HepG2 (cell line): ENCODE measurements around the gene GP1BA. TPM values are rescaled to one million over a fixed set of nuclear protein-coding genes. Genes with fewer than 3 reads are reported as not detected.

Source experiments
- CBX2 ChIP-seq, 2 experiments: fragments of 200-600 bp in 1 of 2; sonication (generic); formaldehyde crosslinking in 1 of 2; IDR thresholded peaks; 2 replicates each; pipeline versions ENCODE4 v1.7.0 to v1.8.1; 2018 to 2022; ENCODE audit warnings: low read depth in 2 of 2, low read length in 1 of 2, mild to moderate bottlenecking in 1 of 2, missing genetic modification reagents in 1 of 2
- FOXA1 ChIP-seq, 2 experiments: fragments of 450-650 bp in 1 of 2; sonication (generic) in 1 of 2; formaldehyde crosslinking in 1 of 2; IDR thresholded peaks; 2 replicates each; pipeline versions ENCODE4 v1.4.0 to v1.6.1; 2016 to 2020; ENCODE audit warnings: missing genetic modification reagents in 1 of 2
- KLF9 ChIP-seq: IDR thresholded peaks from 2 replicates; pipeline ENCODE4 v1.6.1; 2016; ENCODE audit warnings: low read depth
- MATR3 ChIP-seq: sonication (generic); formaldehyde crosslinking; IDR thresholded peaks from 2 replicates; pipeline ENCODE4 v1.4.0; 2020; ENCODE audit warnings: missing genetic modification reagents
- MEIS1 ChIP-seq: sonication (generic); formaldehyde crosslinking; IDR thresholded peaks from 2 replicates; pipeline ENCODE4 v1.9.0; 2021; ENCODE audit warnings: mild to moderate bottlenecking, missing genetic modification reagents, moderate library complexity, borderline replicate concordance
- MLX ChIP-seq: IDR thresholded peaks from 2 replicates; pipeline ENCODE4 v1.6.1; 2016
- NR3C1 ChIP-seq: sonication (generic); formaldehyde crosslinking; IDR thresholded peaks from 2 replicates; pipeline ENCODE4 v1.4.0; 2020; ENCODE audit warnings: missing genetic modification reagents
- PCBP2 ChIP-seq: fragments of 200-400 bp; formaldehyde crosslinking; optimal IDR thresholded peaks from 2 replicates; pipeline ENCODE3; 2018; ENCODE audit warnings: low read length, low read depth; ENCODE audit not compliant: poor library complexity, severe bottlenecking
- PHB2 ChIP-seq: fragments of 450-650 bp; IDR thresholded peaks from 2 replicates; pipeline ENCODE4 v1.6.1; 2018; ENCODE audit not compliant: partially characterized antibody
- PRDM4 ChIP-seq: sonication (generic); formaldehyde crosslinking; IDR thresholded peaks from 2 replicates; pipeline ENCODE4 v1.9.0; 2021; ENCODE audit warnings: missing genetic modification reagents, borderline replicate concordance
- THRA ChIP-seq: sonication (generic); formaldehyde crosslinking; IDR thresholded peaks from 2 replicates; pipeline ENCODE4 v1.4.0; 2020; ENCODE audit warnings: missing genetic modification reagents, borderline replicate concordance
- TOPORS ChIP-seq: sonication (generic); formaldehyde crosslinking; IDR thresholded peaks from 2 replicates; pipeline ENCODE4 v1.8.0; 2023; ENCODE audit warnings: mild to moderate bottlenecking, missing genetic modification reagents
- XRCC5 ChIP-seq: fragments of 200-400 bp; formaldehyde crosslinking; optimal IDR thresholded peaks from 2 replicates; pipeline ENCODE3; 2017; ENCODE audit warnings: mild to moderate bottlenecking, low read length
- ZBTB42 ChIP-seq: sonication (generic); formaldehyde crosslinking; IDR thresholded peaks from 2 replicates; pipeline ENCODE4 v1.5.0; 2020; ENCODE audit warnings: mild to moderate bottlenecking, missing genetic modification reagents
- ZGPAT ChIP-seq: IDR thresholded peaks from 2 replicates; pipeline ENCODE4 v1.6.1; 2016; ENCODE audit warnings: mild to moderate bottlenecking
- ZNF160 ChIP-seq: sonication (generic); formaldehyde crosslinking; IDR thresholded peaks from 2 replicates; pipeline ENCODE4 v1.8.0; 2022; ENCODE audit warnings: mild to moderate bottlenecking, inconsistent platforms, missing genetic modification reagents
- ZNF282 ChIP-seq: fragments of 450-650 bp; IDR thresholded peaks from 2 replicates; pipeline ENCODE4 v1.6.1; 2018; ENCODE audit not compliant: partially characterized antibody
- ZNF512 ChIP-seq: sonication (generic); formaldehyde crosslinking; IDR thresholded peaks from 2 replicates; pipeline ENCODE4 v1.4.0; 2020; ENCODE audit warnings: mild to moderate bottlenecking, missing genetic modification reagents
- ZNF513 ChIP-seq: sonication (generic); formaldehyde crosslinking; conservative IDR thresholded peaks from 2 replicates; pipeline ENCODE4 v1.5.0; 2020; ENCODE audit warnings: missing genetic modification reagents
- ZSCAN25 ChIP-seq: sonication (generic); formaldehyde crosslinking; IDR thresholded peaks from 2 replicates; pipeline ENCODE4 v1.8.0; 2022; ENCODE audit warnings: mild to moderate bottlenecking, missing genetic modification reagents
- polyA plus RNA-seq, 8 experiments: library from polyadenylated mRNA; depleted of rRNA in 3 of 8; stranded (reverse) in 7 of 8; unstranded in 1 of 8; fragments of >200 nt; fragmentation: Illumina TruSeq in 4 of 8; extraction: Trizol in 4 of 8; gene quantifications; 2 replicates each; pipeline versions ENCODE4 v1.2.1 to v1.2.3, GENCODE V29; 2011 to 2016; ENCODE audit warnings: low read depth in 4 of 8, missing spikeins in 1 of 8, mixed read lengths in 1 of 8; ENCODE audit not compliant: insufficient read depth in 1 of 8
- total RNA-seq, 5 experiments: library from RNA; depleted of rRNA; stranded (reverse); fragments of >200 nt; fragmentation: Illumina TruSeq; extraction: Trizol; gene quantifications; 2 replicates each; pipeline ENCODE4 v1.2.3, GENCODE V29; 2016; ENCODE audit warnings: low read depth in 1 of 5

Gene GP1BA
- total and polyA plus RNA-seq, 2 of the 13 experiments (the other 11 are each of a cell fraction or from before 2014, with no cell fraction given): not detected

GRCh38 chr17:4950075-4950745 is 18.1 kb downstream of the GP1BA start (continued):
- TF ChIP-seq PCBP2 (no peak), KLF9 (CRISPR knock-in tag) (no peak), PRDM4 (no peak), ZBTB42 (CRISPR knock-in tag) (no peak), ZNF513 (CRISPR knock-in tag) (no peak), TOPORS (CRISPR knock-in tag) (no peak), ZNF160 (CRISPR knock-in tag) (0 out of 2 replicates have a peak, but pooled peaks have one; percentile 37), CBX2 (IDR thresholded peaks at IDR 0.05; ENCODE audit: low read depth, low read length) (no peak), CBX2 (CRISPR knock-in tag; IDR thresholded peaks at IDR 0.05; ENCODE audit: low read depth) (no peak), XRCC5 (no peak), FOXA1 (IDR thresholded peaks at IDR 0.05) (no peak), FOXA1 (CRISPR knock-in tag; IDR thresholded peaks at IDR 0.05) (no peak), PHB2 (no peak), MATR3 (no peak), ZGPAT (CRISPR knock-in tag) (no peak; the same call in none of the 2 replicates), MEIS1 (CRISPR knock-in tag) (0 out of 2 replicates have a peak, but pooled peaks have one; percentile 1), ZSCAN25 (CRISPR knock-in tag) (peak; percentile 16), NR3C1 (CRISPR knock-in tag) (no peak), ZNF282 (no peak), MLX (CRISPR knock-in tag) (0 out of 2 replicates have a peak, but pooled peaks have one; percentile 1), THRA (CRISPR knock-in tag) (peak; percentile 3; the same call in 1 of the 2 replicates), ZNF512 (CRISPR knock-in tag) (no peak)
